T47D (cell line): ENCODE results near the gene RAB4A.

Experiments used
- DNase-seq, 2 experiments: peaks; one replicate each; pipeline versions ENCODE4 v3.0.0 to v3.0.0-alpha.2; 2011 to 2012; ENCODE audit warnings: low read depth in 1 of 2, low spot score in 1 of 2
- JUND ChIP-seq: IDR thresholded peaks from 2 replicates; pipeline ENCODE4 v1.6.1; 2012; ENCODE audit warnings: low read depth
- in situ Hi-C: cut with HindIII; loops from 2 replicates; pipeline ENCODE4 v1.10.0; 2016; ENCODE audit warnings: low sequenced_read_pairs, low pct_unique_long_range_greater_than_20kb

RAB4A gene

GRCh38 chr1:229342656-229343569, 72.0 kb downstream of the RAB4A start, which contains the start of gene CCSAP:
CCSAP (minus strand) TSS chr1:229343047; CDS start chr1:229342465, 582 bp downstream.
- peak; percentile 67 to 69 for DNase-seq
- in situ Hi-C loops: no loop called here
- no peak for TF ChIP-seq JUND

GRCh38 chr1:229344139-229344538, 73.2 kb downstream of the RAB4A start:
- DNase-seq: no peak
- TF ChIP-seq JUND: no peak
- in situ Hi-C loops: no loop called here

- in situ Hi-C loops: no loop called here
- TF ChIP-seq JUND: no peak
- peak; percentile 35 to 36 for DNase-seq
These were observed 74.2 kb downstream of the RAB4A start for GRCh38 chr1:229344937-229345684.

GRCh38 chr1:229347528-229347927, 76.6 kb downstream of the RAB4A start:
- no peak for DNase-seq
- in situ Hi-C loops: no loop called here
- TF ChIP-seq JUND: no peak

- no peak for DNase-seq
- in situ Hi-C loops: no loop called here
- TF ChIP-seq JUND: no peak
These were observed 78.8 kb downstream of the RAB4A start for GRCh38 chr1:229349463-229350385.

GRCh38 chr1:229352975-229353374, 82.1 kb downstream of the RAB4A start:
- in situ Hi-C loops: no loop called here
- no peak for DNase-seq
- no peak for TF ChIP-seq JUND

GRCh38 chr1:229354226-229354625, 83.3 kb downstream of the RAB4A start:
- DNase-seq: no peak
- in situ Hi-C loops: no loop called here
- TF ChIP-seq JUND: no peak
